GM18498 (cell line): ENCODE measurements around the gene KCNQ1.

Source experiments
- ATAC-seq: cut with Tn5 transposase; IDR thresholded peaks from one replicate; pipeline ENCODE4 v1.9.1; 2021; ENCODE audit warnings: mild to moderate bottlenecking, moderate library complexity; ENCODE audit not compliant: unreplicated experiment

Gene KCNQ1

GRCh38 chr11:2883979-2884815 is 439.4 kb downstream of the KCNQ1 start:
- ATAC-seq, result no peak

DNA sequence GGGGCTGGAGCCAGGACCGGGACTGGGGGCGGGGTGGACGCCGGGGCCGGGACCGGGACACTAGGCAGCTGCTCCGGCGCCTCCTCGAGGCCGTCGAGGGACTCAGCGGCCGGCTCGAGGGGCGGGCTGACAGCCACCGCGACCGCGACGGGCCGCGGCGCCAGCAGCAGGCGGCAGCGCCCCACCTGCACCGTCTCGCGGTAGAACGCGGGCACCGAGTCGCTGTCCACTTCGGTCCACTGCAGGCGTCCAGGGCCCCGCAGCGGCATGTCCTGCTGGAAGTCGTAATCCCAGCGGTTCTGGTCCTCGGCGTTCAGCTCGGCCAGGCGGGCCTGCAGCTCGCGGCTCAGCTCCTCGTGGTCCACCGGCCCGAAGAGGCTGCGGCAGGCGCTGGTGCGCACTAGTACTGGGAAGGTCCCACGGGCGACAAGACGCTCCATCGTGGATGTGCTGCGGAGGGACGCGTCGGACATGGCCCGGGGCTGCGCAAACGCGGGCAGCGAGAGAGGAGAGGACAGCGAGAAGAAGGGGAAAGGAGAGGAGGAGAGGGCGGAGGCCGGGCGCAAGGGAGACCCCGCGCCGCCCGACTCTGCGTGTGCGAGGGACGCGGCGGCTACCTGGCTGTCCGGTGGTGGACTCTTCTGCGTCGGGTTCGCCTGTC is 440.3 kb downstream of the KCNQ1 start:
- ATAC-seq, result no peak

- peak; percentile 80 for ATAC-seq
Measured at GRCh38 chr11:2885678-2886081, 440.9 kb downstream of the KCNQ1 start, which contains the start of gene CDKN1C. Gene CDKN1C (minus strand): TSS chr11:2885775. CDS start chr11:2885456, 319 bp downstream.

GRCh38 chr11:2886191-2886894 is 441.5 kb downstream of the KCNQ1 start:
- peak; percentile 14 for ATAC-seq

- ATAC-seq, result no peak
Measured at GRCh38 chr11:2886936-2887335, 442.1 kb downstream of the KCNQ1 start.

DNA sequence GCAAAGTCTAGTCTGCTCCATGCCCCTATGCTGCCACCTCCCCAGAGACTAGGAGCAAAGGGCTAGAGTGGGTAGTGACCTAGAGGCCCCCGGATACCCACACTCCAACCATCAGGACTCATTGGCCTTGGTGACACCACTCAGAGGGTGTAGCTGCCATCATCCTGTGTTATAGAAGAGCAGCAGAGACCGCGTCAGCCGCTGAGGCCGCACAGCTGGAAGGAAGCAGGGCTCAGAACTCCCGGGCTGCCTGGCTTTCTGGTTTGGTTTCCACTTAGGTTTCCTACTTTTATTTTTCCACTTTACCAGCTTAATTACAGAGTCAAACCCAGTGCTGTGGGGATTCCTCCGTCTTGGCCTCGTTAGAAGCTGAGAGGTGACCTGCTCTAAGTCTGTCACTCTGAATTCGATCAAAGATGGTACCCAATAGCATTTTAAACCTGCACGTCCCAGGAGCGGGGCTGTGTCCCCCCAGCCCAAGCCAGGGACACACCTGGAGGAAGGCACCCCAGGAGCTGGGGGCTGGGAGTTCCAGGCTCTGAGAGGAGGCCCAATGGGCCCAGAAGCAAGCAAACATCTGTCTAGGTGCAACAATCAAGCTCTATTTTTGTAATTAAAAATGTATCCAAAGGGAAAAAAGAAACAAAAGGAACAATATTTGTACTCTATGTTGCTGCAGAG is 442.8 kb downstream of the KCNQ1 start:
- no peak for ATAC-seq

GRCh38 chr11:2888266-2888968 is 443.6 kb downstream of the KCNQ1 start:
- ATAC-seq, result no peak

DNA sequence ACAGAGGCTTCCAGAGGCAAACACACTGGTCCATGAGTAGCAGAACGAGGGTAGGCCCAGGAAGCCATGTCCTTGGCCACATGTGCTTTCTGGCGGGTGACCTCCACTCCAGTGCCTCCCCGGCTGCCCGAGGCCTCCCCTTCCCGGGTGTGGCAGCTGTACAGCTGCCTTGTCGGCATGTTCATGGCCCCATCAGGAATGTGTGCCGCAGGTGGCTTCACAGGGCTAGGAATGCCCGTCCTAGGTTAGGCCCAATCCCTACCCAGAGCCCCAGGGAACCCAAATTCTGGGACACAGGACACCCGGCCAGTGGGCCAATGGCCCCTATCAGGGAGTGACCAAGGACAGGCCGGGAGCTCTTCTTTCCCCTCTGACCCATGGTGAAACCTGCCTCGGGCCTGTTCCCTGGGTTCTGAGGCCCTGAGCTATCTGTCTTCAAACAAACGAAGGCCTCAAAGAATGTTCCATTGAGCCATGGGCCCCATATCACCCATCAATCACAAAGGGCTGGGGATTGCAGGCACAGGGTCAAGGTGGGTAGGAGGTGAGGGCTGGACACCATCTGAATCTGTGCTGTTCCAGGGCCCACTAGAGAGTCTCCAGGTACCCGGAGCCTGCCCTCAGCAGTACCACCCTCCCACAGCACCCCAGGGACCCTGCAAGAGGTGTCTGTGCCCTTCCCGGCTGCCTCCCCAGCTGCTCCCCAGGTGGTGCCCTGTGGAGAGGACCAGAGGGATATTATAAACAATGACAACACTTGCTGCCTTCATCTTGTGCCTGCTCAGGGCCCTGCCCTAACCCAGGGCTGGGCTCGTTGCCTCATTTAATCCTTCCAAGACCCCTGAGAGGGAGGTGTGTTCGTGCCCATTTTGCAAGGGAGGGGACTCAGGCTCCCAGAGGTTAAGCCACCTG is 444.8 kb downstream of the KCNQ1 start:
- ATAC-seq, result no peak

DNA sequence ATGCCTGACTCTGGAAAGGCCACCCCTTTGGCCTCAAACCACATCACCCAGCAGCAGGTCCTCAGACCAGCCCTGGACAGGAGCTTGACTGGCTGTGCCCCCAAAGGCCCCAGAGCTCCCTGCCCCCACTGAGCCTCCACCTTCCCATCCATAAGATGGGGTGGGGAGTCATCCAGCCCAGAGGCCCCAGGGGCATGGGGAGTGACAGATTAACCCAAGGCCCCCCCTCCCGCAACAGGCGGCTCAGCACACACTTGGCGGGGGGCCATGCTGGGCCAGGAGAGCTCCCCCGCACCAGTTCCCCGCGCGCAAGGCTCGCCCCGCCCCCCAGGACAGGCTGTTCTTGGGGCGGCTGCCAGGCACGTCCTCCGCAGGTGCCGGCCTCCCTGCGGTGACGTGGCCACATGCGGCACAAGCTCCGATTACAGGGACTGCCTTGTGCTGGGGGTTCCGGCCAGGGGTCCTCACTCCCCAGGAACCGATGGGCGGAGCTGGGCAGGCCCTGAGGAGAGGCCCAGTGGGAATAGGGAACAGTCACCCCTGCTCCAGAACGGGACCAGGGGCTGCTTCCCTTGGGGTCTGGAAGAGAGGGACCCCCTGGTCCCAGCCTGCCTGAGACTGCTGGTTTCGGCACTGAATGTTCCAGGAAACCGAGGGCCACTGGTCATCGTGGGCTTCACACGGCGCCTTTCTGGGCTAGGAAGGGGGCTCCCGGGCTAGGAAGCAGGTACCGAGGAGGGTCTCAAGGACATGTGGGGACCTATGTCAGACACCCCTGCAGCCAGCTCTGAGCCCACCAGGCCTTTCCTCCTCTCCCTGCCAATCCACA is 445.9 kb downstream of the KCNQ1 start:
- no peak for ATAC-seq

GRCh38 chr11:2891326-2892214 is 446.8 kb downstream of the KCNQ1 start:
- ATAC-seq, result no peak

DNA sequence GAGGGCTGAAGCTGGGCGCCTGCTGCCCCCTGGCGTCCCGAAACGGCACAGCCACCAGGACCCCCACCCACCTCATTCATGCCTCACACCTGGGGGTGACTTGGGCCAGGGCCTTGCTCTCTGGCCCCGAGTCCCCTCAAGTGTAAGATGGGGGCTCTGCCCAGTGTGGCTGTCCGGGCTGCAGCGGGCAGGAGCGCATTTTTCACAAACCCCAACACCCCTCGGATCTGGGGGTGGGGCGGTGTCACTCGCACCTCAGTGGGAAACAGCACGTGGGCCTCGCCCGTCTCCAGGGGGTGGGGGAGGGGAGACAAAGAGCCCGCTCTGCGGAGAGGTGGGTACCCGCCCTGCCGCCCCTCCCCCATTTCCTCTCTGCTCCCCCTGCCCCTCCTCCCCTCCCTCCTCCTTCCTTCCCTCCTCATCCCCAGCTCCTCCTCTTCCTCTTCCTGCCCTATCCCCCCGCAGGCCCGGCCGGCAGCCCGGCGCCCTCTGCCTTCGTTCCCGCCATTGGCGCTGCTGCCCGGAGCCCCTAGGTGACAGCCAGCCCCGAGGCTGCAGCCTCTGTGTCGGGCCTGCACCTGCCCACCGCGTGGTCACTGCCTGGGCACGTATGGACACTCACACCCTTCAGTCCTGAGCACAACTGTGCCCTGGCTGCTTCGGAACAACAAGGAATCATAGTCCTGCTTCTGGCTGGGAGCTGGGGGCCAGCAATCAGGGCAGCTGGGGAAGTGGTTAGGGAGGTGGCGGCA is 447.6 kb downstream of the KCNQ1 start:
- ATAC-seq, result no peak

DNA sequence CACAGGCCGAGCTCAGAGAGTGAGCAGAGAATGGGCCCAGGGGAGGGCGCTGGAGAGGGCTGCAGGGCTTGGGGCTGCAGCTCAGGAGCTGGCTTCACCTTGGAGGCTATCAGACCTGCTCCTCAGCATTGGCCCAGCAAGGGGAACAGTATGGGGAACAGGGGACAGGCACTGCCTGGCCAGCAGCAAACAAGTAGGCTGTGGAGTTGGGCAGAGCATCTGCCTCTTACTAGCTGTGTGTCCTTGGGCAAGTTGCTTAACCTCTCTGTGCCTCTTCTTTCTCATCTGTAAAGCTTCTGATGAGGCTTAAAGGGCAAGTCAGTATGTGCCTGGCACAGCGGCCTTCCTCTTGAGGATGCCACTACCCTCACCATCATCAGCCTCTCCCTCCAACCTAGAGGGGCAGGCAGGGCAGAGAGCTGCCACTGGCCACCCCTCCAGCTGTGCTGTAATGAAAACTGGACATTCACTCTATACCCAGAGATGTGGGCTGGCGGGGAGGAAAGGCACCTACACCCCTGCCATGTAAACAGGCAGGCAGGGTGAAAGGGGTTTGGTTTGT is 448.2 kb downstream of the KCNQ1 start:
- ATAC-seq, result no peak

DNA sequence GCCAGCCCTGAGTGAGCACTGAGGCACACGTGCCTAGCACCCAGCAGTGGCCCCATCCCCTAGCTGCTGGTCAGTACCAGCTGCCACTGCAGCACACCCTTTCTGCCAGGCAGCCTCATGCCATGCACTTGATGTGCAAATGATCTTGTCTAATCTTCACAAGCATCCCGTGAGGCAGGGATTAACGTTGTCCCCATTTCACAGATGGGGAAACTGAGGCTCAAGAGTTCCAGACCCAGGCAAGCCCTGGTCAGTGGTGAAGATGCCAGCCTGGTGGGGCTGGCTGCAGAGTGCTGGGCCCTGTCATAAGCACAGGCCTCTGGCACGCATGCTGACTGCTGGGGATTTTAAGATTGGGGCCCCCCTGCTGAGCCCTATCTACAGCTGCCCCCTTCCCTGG is 449.1 kb downstream of the KCNQ1 start:
- no peak for ATAC-seq

DNA sequence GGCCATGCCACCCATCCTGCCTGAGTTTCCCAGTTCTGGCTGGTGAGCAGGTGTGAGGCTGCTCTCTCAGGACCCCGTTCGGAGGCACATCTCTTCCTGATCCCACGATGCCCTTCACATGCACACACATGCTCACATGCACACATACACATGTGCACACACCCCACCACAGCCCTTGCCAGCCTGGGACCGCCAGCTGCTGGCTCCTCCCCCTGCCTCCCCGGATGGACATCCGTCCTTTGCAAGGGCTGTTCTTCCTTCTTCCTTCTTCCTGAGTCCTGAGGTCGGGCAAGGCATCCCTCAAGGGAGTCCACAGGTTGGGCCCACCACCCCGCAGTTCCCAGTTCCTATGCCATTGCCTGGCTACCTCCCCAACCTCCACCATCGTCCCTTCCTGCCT is 451.2 kb downstream of the KCNQ1 start:
- no peak for ATAC-seq

- no peak for ATAC-seq
Measured at GRCh38 chr11:2897048-2897447, 452.2 kb downstream of the KCNQ1 start.

GRCh38 chr11:2898366-2899079 is 453.7 kb downstream of the KCNQ1 start:
- ATAC-seq, result no peak
